IMR-90 (cell line): ENCODE data around the gene CCL4L2. TPM values are rescaled to one million over a fixed set of nuclear protein-coding genes. Genes with fewer than 3 reads are reported as not detected.

ENCODE experiments used
- ATAC-seq: fragments of 200-7000 bp; cut with Tn5 transposase; 2 replicates; pipeline ENCODE4 v1.9.1; 2020; ENCODE audit warnings: low read depth, mild to moderate bottlenecking, moderate library complexity
- BruUV-seq: library from RNA; stranded (reverse); fragments of 400-500 nt; replicated peaks from 2 replicates; lab custom pipeline; 2021; lab: Mats Ljungman, UMichigan
- CTCF ChIA-PET: fragments of 300-600 bp; formaldehyde crosslinking; extraction: SDS; loops from one replicate; lab custom pipeline; 2021; ENCODE audit warnings: antibody characterized with exemption; lab: Yijun Ruan, JAX
- POLR2A ChIA-PET: fragments of 300-600 bp; sonication (Branson Sonifier 250); formaldehyde crosslinking; loops from one replicate; lab custom pipeline; 2022; ENCODE audit warnings: antibody characterized with exemption; ENCODE audit not compliant: unreplicated experiment; lab: Charles Lee
- DNase-seq: peaks from one replicate; pipeline ENCODE4 v3.0.0; 2013
- H2AFZ ChIP-seq: replicated peaks from 2 replicates; pipeline ENCODE3; 2013; ENCODE audit warnings: low read length, mild to moderate bottlenecking; ENCODE audit not compliant: poor library complexity
- H2AK5ac ChIP-seq: 2 replicates; pipeline ENCODE4 v1.6.1; 2013; ENCODE audit warnings: low read depth, low read length, inconsistent platforms
- H2AK9ac ChIP-seq: replicated peaks from 2 replicates; pipeline ENCODE3; 2013; ENCODE audit warnings: mild to moderate bottlenecking, low read depth, low read length, moderate library complexity; ENCODE audit not compliant: poor library complexity
- H2BK120ac ChIP-seq: 2 replicates; pipeline ENCODE4 v1.6.1; 2013; ENCODE audit warnings: low read depth, low read length, inconsistent platforms
- H2BK15ac ChIP-seq: 3 replicates; pipeline ENCODE4 v1.6.1; 2013; ENCODE audit warnings: low read depth, low read length, inconsistent platforms
- H2BK20ac ChIP-seq: 2 replicates; pipeline ENCODE4 v1.6.1; 2013; ENCODE audit warnings: low read depth, mild to moderate bottlenecking, inconsistent platforms, low read length, moderate library complexity
- H2BK5ac ChIP-seq: 2 replicates; pipeline ENCODE4 v1.6.1; 2013; ENCODE audit warnings: mild to moderate bottlenecking, low read depth, low read length, inconsistent platforms; ENCODE audit not compliant: poor library complexity, severe bottlenecking
- H3K14ac ChIP-seq: replicated peaks from 2 replicates; pipeline ENCODE4 v1.6.1; 2013; ENCODE audit warnings: low read depth, low read length, inconsistent platforms
- H3K18ac ChIP-seq: 2 replicates; pipeline ENCODE4 v1.6.1; 2013; ENCODE audit warnings: low read depth, low read length, control low read depth
- H3K23ac ChIP-seq: 2 replicates; pipeline ENCODE4 v1.6.1; 2013; ENCODE audit warnings: low read depth, low read length, inconsistent platforms
- H3K27ac ChIP-seq: 2 replicates; pipeline ENCODE4 v1.5.1; 2013; ENCODE audit warnings: mild to moderate bottlenecking, control low read depth, low read length; ENCODE audit not compliant: insufficient read depth
- H3K27me3 ChIP-seq: 2 replicates; pipeline ENCODE4 v1.6.1; 2013; ENCODE audit warnings: low read length; ENCODE audit not compliant: control insufficient read depth, insufficient read depth
- H3K36me3 ChIP-seq: 2 replicates; pipeline ENCODE4 v1.6.1; 2013; ENCODE audit warnings: low read length, mixed read lengths; ENCODE audit not compliant: control insufficient read depth, insufficient read depth
- H3K4ac ChIP-seq: 2 replicates; pipeline ENCODE4 v1.6.1; 2013; ENCODE audit warnings: low read depth, low read length, inconsistent platforms
- H3K4me1 ChIP-seq: 2 replicates; pipeline ENCODE4 v1.6.1; 2013; ENCODE audit warnings: low read length, mixed read lengths; ENCODE audit not compliant: control insufficient read depth, insufficient read depth
- H3K4me2 ChIP-seq: 2 replicates; pipeline ENCODE4 v1.6.1; 2013; ENCODE audit warnings: low read depth, mild to moderate bottlenecking, control low read depth, low read length, moderate library complexity
- H3K4me3 ChIP-seq: 2 replicates; pipeline ENCODE4 v1.5.1; 2013; ENCODE audit warnings: low read depth, mild to moderate bottlenecking, control low read depth, low read length, moderate library complexity; ENCODE audit not compliant: insufficient read depth
- H3K56ac ChIP-seq: 2 replicates; pipeline ENCODE4 v1.6.1; 2013; ENCODE audit warnings: low read length, inconsistent platforms; ENCODE audit not compliant: insufficient read depth; ENCODE audit errors: extremely low read depth
- H3K79me1 ChIP-seq, 2 experiments: 2 replicates each; pipeline ENCODE4 v1.6.1; 2013; ENCODE audit warnings: low read length in 2 of 2, inconsistent platforms in 1 of 2, low read depth in 1 of 2
- H3K9ac ChIP-seq: 2 replicates; pipeline ENCODE4 v1.6.1; 2013; ENCODE audit warnings: low read depth, low read length, control low read depth
- H3K9me1 ChIP-seq: 2 replicates; pipeline ENCODE4 v1.6.1; 2013; ENCODE audit warnings: low read length, inconsistent platforms; ENCODE audit not compliant: insufficient read depth
- H3K9me3 ChIP-seq: 2 replicates; pipeline ENCODE4 v1.6.1; 2013; ENCODE audit warnings: low read length; ENCODE audit not compliant: control insufficient read depth, insufficient read depth
- H4K20me1 ChIP-seq: 2 replicates; pipeline ENCODE4 v1.6.1; 2013; ENCODE audit warnings: low read length, inconsistent platforms; ENCODE audit not compliant: insufficient read depth
- H4K5ac ChIP-seq: 2 replicates; pipeline ENCODE4 v1.6.1; 2013; ENCODE audit warnings: mild to moderate bottlenecking, low read depth, low read length, control low read depth
- H4K8ac ChIP-seq, 2 experiments: 2 replicates each; pipeline ENCODE4 v1.6.1; 2013; ENCODE audit warnings: low read depth in 2 of 2, low read length in 2 of 2, control low read depth in 1 of 2, inconsistent platforms in 1 of 2
- H4K91ac ChIP-seq: 2 replicates; pipeline ENCODE4 v1.6.1; 2013; ENCODE audit warnings: low read depth, low read length, inconsistent platforms; ENCODE audit not compliant: insufficient read depth
- BHLHE40 ChIP-seq: fragments of 150-350 bp; IDR thresholded peaks from 2 replicates; pipeline ENCODE4 v1.6.1; 2016; ENCODE audit warnings: mild to moderate bottlenecking, low read depth, low read length
- CEBPB ChIP-seq: IDR thresholded peaks from 2 replicates; pipeline ENCODE4 v1.6.1; 2012; ENCODE audit warnings: low read depth, low read length, improper control_type of control experiment
- CTCF ChIP-seq: conservative IDR thresholded peaks from 2 replicates; pipeline ENCODE4 v1.5.1; 2012; ENCODE audit warnings: mild to moderate bottlenecking, low read depth, low read length, improper control_type of control experiment
- ELK1 ChIP-seq: fragments of 150-350 bp; IDR thresholded peaks from 2 replicates; pipeline ENCODE4 v1.6.1; 2016; ENCODE audit warnings: low read depth, mild to moderate bottlenecking, low read length, moderate library complexity, borderline replicate concordance
- MAFK ChIP-seq: IDR thresholded peaks from 2 replicates; pipeline ENCODE4 v1.6.1; 2012; ENCODE audit warnings: low read depth, low read length, improper control_type of control experiment
- MXI1 ChIP-seq: IDR thresholded peaks from 2 replicates; pipeline ENCODE4 v1.6.1; 2012; ENCODE audit warnings: low read depth, mild to moderate bottlenecking, low read length, moderate library complexity, borderline replicate concordance
- NFE2L2 ChIP-seq: fragments of 150-350 bp; IDR thresholded peaks from 2 replicates; pipeline ENCODE4 v1.6.1; 2016; ENCODE audit warnings: low read depth, mild to moderate bottlenecking, low read length
- POLR2A ChIP-seq: IDR thresholded peaks from 2 replicates; pipeline ENCODE4 v1.6.1; 2012; ENCODE audit warnings: mild to moderate bottlenecking, low read depth, low read length
- RAD21 ChIP-seq: IDR thresholded peaks from 2 replicates; pipeline ENCODE4 v1.6.1; 2012; ENCODE audit warnings: low read length, improper control_type of control experiment
- RCOR1 ChIP-seq: IDR thresholded peaks from 2 replicates; pipeline ENCODE4 v1.6.1; 2012; ENCODE audit warnings: mild to moderate bottlenecking, low read length, improper control_type of control experiment; ENCODE audit not compliant: insufficient replicate concordance
- SMC3 ChIP-seq: fragments of 150-350 bp; IDR thresholded peaks from 2 replicates; pipeline ENCODE4 v1.6.1; 2016; ENCODE audit warnings: low read depth, mild to moderate bottlenecking, antibody characterized with exemption, low read length, moderate library complexity
- WGBS, 2 experiments: methylation state at CpG; one replicate each; pipeline versions ENCODE4 v1.1.5 to v1.1.7; 2013; ENCODE audit warnings: missing lambda C conversion rate in 2 of 2; ENCODE audit not compliant: insufficient read length in 1 of 2; ENCODE audit errors: extremely low coverage in 2 of 2; 5-methylcytosine and 5-hydroxymethylcytosine counted together
- dilution Hi-C: fragments of 300-500 bp; cut with HindIII; formaldehyde crosslinking; loops from one replicate; pipeline ENCODE4 v1.14.3; 2018; ENCODE audit warnings: low sequenced_read_pairs; ENCODE audit not compliant: unreplicated experiment
- in situ Hi-C: fragments of 300-500 bp; cut with MboI; formaldehyde crosslinking; loops from 3 replicates; pipeline ENCODE4 v1.14.3; 2019; ENCODE audit warnings: low sequenced_read_pairs, inconsistent platforms, mixed read lengths
- intact Hi-C: fragments of 100-400 bp; cut with micrococcal nuclease; formaldehyde crosslinking; loops from 2 replicates; pipeline ENCODE4 v1.10.0; 2022
- polyA plus RNA-seq, 3 experiments: library from polyadenylated mRNA; depleted of rRNA; stranded (reverse); fragments of >200 nt; gene quantifications; 2 replicates each; pipeline ENCODE4 v1.2.3, GENCODE V29; 2012; ENCODE audit warnings: low replicate concordance in 1 of 3
- total RNA-seq: library from RNA; depleted of rRNA; stranded (reverse); fragments of >200 nt; gene quantifications from 2 replicates; pipeline ENCODE4 v1.2.3, GENCODE V29; 2012

The CCL4L2 gene
- total and polyA plus RNA-seq, 2 of the 4 experiments (the other 2 are of a cell fraction) = not detected

GRCh38 chr17:36193216-36193775, 17.6 kb upstream of the CCL4L2 start:
- WGBS, 2 experiments = no CpG with 5 or more reads among the region's 1 CpG
- POLR2A ChIA-PET = no interaction called here

More at GRCh38 chr17:36193216-36193775, 17.6 kb upstream of the CCL4L2 start:
- H2BK120ac ChIP-seq = no peak overlapping the region
- no peak overlapping the region for H2BK15ac ChIP-seq
- no peak overlapping the region for H3K18ac ChIP-seq
- TF ChIP-seq NFE2L2 (no peak), POLR2A (no peak), MAFK (no peak), CTCF (no peak), RAD21 (no peak), CEBPB (no peak), ELK1 (no peak), MXI1 (no peak), RCOR1 (no peak), SMC3 (no peak), BHLHE40 (no peak)
- H2AK5ac ChIP-seq = no peak overlapping the region
- H2AFZ ChIP-seq = no peak overlapping the region
- no peaks in the 10 kb centered on the region for H4K20me1 ChIP-seq
- H3K4me2 ChIP-seq = no peak overlapping the region
- ATAC-seq = no peak
- intact Hi-C loops = no loop called here
- no peak overlapping the region for H4K91ac ChIP-seq
- no peaks in the 10 kb centered on the region for H3K4me1 ChIP-seq
- in situ Hi-C loops = no loop called here
- H3K36me3 ChIP-seq = no peaks in the 10 kb centered on the region
- H3K27me3 ChIP-seq = peaks cover 7% of the 10 kb centered on the region
- H3K79me1 ChIP-seq = no peaks in the 10 kb centered on the region
- BruUV-seq = no TSS peak
- H2BK5ac ChIP-seq = no peak overlapping the region
- no peak overlapping the region for H3K56ac ChIP-seq
- no peak overlapping the region for H3K23ac ChIP-seq
- no peak for DNase-seq
- no peak overlapping the region for H4K5ac ChIP-seq
- no peak overlapping the region for H3K4me3 ChIP-seq
- H3K27ac ChIP-seq = no peak overlapping the region
- no peaks in the 10 kb centered on the region for H3K9me3 ChIP-seq
- H2AK9ac ChIP-seq = no peak overlapping the region
- no peak overlapping the region for H3K9ac ChIP-seq
- H4K8ac ChIP-seq = no peak overlapping the region
- no peak overlapping the region for H3K14ac ChIP-seq
- dilution Hi-C loops = no loop called here
- H3K9me1 ChIP-seq = no peaks in the 10 kb centered on the region; the same call in 1 of the 2 replicates
- CTCF ChIA-PET = interaction anchor here (1.2 kb wide), 1 partner anchor 45 kb away, joined by 3 read pairs; no protein-coding TSS in a partner anchor
- no peak overlapping the region for H3K4ac ChIP-seq
- no peak overlapping the region for H2BK20ac ChIP-seq
